Hematopoietic multipotent progenitor cell treated with erythropoietin and hydrocortisone succinate and interleukin-3 and kit ligand, for 8 days (in vitro differentiated cells): Measurements from ENCODE around the gene GNL1.
A peak's percentile ranks its signal among the peaks of the same experiment; 100 is the strongest.

ENCODE experiments used
- DNase-seq: peaks from one replicate; pipeline ENCODE4 v3.0.0-alpha.2; 2015

The GNL1 gene

GRCh38 chr6:30570263-30570662, 14.0 kb upstream of the GNL1 start:
- no peak for DNase-seq

- no peak for DNase-seq
Observed at GRCh38 chr6:30568245-30568644, 12.0 kb upstream of the GNL1 start.

- DNase-seq = no peak
Observed at GRCh38 chr6:30565772-30566171, 9.5 kb upstream of the GNL1 start.

DNA sequence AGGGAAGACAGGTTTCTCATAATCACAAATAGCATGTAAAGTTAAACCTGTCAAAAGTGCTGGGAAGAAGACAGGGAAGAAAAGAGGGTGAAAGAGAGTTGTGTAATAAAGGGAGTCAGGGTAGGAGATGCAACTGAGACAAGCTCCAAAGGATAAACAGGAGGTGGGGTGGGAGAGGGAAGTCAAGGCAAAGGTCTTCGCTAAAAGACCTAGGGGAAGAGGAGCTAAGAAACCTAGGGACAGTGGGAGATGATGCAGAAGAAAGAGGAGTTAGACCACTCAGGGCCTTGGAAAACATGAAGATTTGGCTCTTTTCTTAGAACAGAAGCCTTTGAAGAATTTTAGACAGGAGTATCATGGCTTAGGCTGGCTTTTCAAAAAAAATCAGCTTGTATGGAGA, 7.8 kb upstream of the GNL1 start:
- no peak for DNase-seq

DNA sequence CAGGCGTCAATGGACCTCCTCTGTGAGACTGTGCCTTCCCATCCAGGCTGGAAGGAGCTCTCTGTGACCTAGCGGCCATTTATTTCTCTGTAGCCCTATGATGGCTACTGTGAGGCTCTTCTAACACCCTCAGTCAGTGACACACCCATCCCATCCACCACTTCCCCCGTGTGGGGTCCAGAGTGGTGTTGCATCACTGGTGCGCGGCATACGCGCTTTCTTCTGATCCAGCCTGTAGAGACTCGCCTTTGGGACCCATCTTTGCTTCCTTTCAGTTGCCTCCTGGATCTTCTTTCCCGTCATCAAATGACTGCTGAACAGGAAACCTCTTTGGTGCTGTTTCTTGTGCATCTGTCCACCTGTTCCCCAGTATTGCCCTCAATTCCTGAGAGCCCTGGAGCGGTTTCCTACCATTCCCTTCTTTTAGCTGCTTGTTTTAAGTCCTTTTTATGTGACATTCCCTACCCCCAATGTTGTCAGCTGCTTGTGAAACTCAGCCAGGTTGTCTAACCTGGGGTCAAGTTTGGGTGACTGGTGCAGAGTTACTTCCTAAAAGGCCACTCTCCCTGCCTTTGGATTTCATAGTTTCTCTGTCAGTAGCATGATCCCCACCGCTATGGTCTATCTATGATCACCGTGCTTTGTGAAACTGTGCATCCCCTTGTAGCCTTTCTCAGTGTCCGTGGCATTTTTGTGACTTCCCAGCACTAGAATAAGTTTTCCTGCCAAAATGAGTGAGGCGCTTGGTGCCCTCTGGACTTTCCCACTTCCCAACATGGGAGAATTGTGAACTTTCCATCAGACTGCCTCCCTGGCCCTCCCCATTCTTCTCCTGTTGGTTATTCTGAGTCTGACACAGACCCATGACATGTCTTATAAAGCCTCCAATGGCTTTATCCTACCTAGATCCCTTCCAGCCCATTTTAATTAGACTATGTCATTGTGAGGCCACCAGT, 6.5 kb upstream of the GNL1 start:
- DNase-seq = no peak

- no peak for DNase-seq
Observed at GRCh38 chr6:30560930-30561329, 4.6 kb upstream of the GNL1 start.

GRCh38 chr6:30557683-30557981, 1.3 kb upstream of the GNL1 start:
- no peak for DNase-seq

GRCh38 chr6:30556906-30557682, 805 bp upstream of the GNL1 start, which contains the start of gene PRR3:
PRR3 (plus strand) TSS chr6:30557295; CDS start chr6:30557345, 50 bp downstream.
- DNase-seq = peak; percentile 96

DNA sequence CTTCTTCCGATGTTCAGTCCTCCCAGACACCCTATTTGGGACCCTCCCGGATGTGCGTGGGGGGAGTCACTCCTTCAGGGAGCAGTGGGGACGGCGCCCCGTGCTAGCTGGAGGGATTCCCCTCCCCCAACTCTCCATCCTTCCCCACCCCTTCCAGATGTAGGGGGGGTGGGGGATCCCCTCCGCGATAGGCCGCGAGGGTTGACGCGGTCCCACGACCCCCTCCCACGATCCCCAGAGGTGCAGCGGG, 548 bp downstream of the GNL1 start:
- no peak for DNase-seq

GRCh38 chr6:30554962-30555815, 1.1 kb downstream of the GNL1 start:
- no peak for DNase-seq

DNA sequence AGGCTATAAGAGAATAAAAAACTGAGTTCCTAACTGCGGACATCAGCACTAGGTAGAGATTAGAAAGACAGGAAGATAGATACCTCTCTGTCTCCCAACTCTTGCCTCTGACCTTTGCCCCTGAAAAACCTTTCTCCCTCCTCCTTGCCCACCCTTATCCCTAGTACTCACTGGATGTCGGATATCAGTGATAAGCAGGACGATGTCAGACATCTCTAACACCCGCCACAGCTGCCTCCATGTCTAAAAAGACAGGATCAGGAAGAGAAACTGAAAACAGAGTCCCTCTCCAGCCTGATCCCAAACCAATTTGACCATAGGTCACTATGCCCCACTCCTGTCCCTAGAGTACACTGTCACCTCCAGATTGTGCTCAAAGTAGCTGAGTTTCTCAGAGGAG, 1.9 kb downstream of the GNL1 start:
- DNase-seq = no peak

- DNase-seq = no peak
Observed at GRCh38 chr6:30548375-30548774, 7.9 kb downstream of the GNL1 start.

DNA sequence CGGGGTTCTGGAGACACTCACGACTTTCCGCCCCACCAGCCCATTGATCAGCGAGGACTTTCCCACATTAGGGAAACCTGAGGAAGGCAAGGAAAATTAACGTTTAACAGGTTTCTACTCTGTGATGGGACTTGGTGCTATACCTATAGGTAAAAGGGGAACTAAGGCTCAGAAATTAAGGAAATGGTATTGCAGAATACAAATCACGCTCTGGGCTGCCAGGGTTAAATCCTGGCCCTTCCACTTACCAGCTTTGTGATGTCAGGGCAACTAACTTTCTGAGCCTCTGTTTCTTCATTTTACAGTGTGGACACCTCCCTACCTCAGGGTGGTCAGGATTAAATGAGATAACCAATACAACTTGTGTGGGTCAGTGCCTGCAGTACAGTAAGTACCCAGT, 8.8 kb downstream of the GNL1 start:
- no peak for DNase-seq

DNA sequence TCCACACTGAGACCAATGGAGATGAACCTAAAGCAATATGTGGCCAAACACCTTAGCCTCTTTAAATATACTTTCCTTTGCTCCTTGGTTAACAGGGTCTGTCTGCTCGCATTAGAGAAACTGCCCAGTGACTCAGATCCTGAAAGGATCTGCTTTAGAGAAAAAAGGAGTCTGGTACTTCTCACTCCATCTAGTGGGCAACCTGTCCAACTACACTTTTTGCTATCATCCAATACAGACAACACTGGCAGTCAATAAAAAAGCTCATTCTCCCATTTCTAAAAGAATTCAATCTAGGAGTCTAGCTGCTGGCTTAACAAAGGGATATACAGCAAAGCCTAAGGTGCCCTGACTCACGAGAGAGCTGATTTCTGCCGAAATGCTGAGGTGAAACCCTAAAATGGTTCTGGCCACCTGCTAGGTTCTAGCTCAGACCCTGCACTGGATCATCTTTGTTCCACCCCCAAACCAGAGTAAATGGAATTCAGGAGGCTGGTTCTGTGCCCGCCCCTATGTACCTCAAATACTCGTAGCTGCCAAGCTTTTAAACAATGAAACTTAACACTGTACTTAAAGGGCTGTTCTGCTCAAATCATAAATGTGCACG, 11.5 kb downstream of the GNL1 start:
- peak; percentile 66 for DNase-seq

- no peak for DNase-seq
Observed at GRCh38 chr6:30543821-30544220, 12.5 kb downstream of the GNL1 start.

GRCh38 chr6:30542915-30543314, 13.4 kb downstream of the GNL1 start:
- DNase-seq = no peak

DNA sequence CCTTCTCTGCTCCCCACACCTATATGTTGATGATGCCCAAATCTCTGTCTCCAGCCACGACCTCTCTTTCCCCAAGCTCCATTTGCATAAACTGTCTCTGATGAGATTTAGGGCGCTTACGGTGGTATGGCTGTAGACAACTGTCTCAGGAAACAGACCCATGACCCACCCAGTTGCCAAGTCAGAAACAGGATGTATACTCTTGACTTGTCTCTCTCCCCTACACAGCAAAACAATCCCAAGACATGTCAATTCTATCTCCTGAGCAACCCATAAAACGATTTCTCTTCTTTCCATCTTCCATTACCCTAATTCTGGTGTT, 13.9 kb downstream of the GNL1 start:
- no peak for DNase-seq

GRCh38 chr6:30541515-30542403, 14.5 kb downstream of the GNL1 start:
- peak; percentile 86 for DNase-seq

DNA sequence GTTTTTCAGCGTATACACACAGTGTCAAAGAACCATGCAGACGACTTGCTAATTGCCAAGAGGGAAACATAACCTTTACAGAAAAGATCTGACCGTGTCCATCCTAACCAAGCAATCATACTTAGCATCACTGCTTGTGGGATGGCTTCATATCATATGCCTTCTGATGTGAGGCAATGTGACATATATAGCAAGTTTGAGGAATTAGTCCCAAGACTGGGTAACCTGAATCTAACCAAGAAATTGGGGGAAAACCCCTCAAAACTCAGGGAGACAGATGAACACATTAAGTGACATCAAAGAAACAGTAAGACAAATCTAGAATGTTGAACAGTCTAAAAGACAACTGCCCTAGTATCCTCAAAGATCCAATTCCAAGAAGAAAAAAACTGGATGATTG, 18.4 kb downstream of the GNL1 start:
- DNase-seq = no peak

- DNase-seq = no peak
Observed at GRCh38 chr6:30533460-30534294, 22.6 kb downstream of the GNL1 start.

GRCh38 chr6:30530014-30530413, 26.3 kb downstream of the GNL1 start:
- no peak for DNase-seq
